HepG2 (cell line): Measurements from ENCODE around the gene IFT88. TPM values are rescaled to one million over a fixed set of nuclear protein-coding genes. Genes with fewer than 3 reads are reported as not detected.

Experiments used
- ATAC-seq: fragments of 200-7000 bp; cut with Tn5 transposase; 3 replicates; pipeline ENCODE4 v1.9.1; 2020; ENCODE audit warnings: mild to moderate bottlenecking, moderate library complexity
- BruUV-seq: library from RNA; stranded (reverse); fragments of 400-500 nt; replicated peaks from 2 replicates; lab custom pipeline; 2021; lab: Mats Ljungman, UMichigan
- CTCF ChIA-PET: fragments of 300-600 bp; formaldehyde crosslinking; extraction: SDS; loops from one replicate; lab custom pipeline; 2021; ENCODE audit warnings: low total read pairs, inconsistent platforms, low intra/inter-chr PET ratio; lab: Yijun Ruan, JAX
- POLR2A ChIA-PET: fragments of 350-600 bp; sonication (Branson Sonifier 250); formaldehyde crosslinking; loops from one replicate; lab custom pipeline; 2020; ENCODE audit warnings: antibody characterized with exemption, inconsistent platforms; lab: Yijun Ruan, JAX
- DNase-seq: peaks from one replicate; pipeline ENCODE4 v3.0.0-alpha.2; 2015; ENCODE audit warnings: low spot score
- FAIRE-seq: peaks from 3 replicates; lab custom pipeline; 2011; peaks lifted over from hg19 to GRCh38; lab: Jason Lieb, UNC
- H2AFZ ChIP-seq: one replicate; pipeline ENCODE4 v1.6.1; 2011; ENCODE audit warnings: low read length, inconsistent platforms
- H3K27ac ChIP-seq: fragments of 300-600 bp; 3 replicates; pipeline ENCODE4 v1.8.0; 2011; ENCODE audit warnings: mixed run types, mild to moderate bottlenecking, mixed read lengths, low read length, inconsistent platforms; ENCODE audit not compliant: insufficient read depth; ENCODE audit errors: extremely low read length
- H3K27me3 ChIP-seq, 2 experiments: fragments of 200-600 bp in 1 of 2; 2 replicates in 1 of 2; 3 replicates in 1 of 2; pipeline versions ENCODE4 v1.6.0 to v1.8.0; 2011; ENCODE audit warnings: low read length in 2 of 2, mild to moderate bottlenecking in 2 of 2, moderate library complexity in 2 of 2, inconsistent platforms in 1 of 2; ENCODE audit not compliant: insufficient read depth in 2 of 2, control insufficient read depth in 1 of 2
- H3K36me3 ChIP-seq, 2 experiments: fragments of 200-600 bp in 1 of 2; replicated peaks in 1 of 2; 2 replicates in 1 of 2; 3 replicates in 1 of 2; pipeline versions ENCODE4 v1.5.1 to v1.8.0; 2011; ENCODE audit warnings: low read length in 2 of 2, inconsistent platforms in 1 of 2; ENCODE audit not compliant: insufficient read depth in 2 of 2, control insufficient read depth in 1 of 2
- H3K4me1 ChIP-seq: 2 replicates; pipeline ENCODE4 v1.5.1; 2012; ENCODE audit warnings: low read length, inconsistent platforms; ENCODE audit not compliant: insufficient read depth
- H3K4me2 ChIP-seq: 2 replicates; pipeline ENCODE4 v1.6.0; 2011; ENCODE audit warnings: low read depth, low read length, inconsistent platforms
- H3K4me3 ChIP-seq, 3 experiments: fragments of 200-600 bp in 1 of 3; sonication (generic), shearing (Covaris generic) in 1 of 3; replicated peaks in 1 of 3; 2 replicates each; pipeline ENCODE4 v1.5.1; 2011 to 2016; ENCODE audit warnings: low read length in 3 of 3, inconsistent platforms in 2 of 3, low read depth in 2 of 3, mild to moderate bottlenecking in 2 of 3, control low read depth in 1 of 3, mixed read lengths in 1 of 3; ENCODE audit not compliant: insufficient read depth in 1 of 3
- H3K79me2 ChIP-seq: one replicate; pipeline ENCODE4 v1.6.1; 2011; ENCODE audit warnings: low read length, inconsistent platforms; ENCODE audit not compliant: insufficient read depth
- H3K9ac ChIP-seq: 2 replicates; pipeline ENCODE4 v1.6.0; 2011; ENCODE audit warnings: mild to moderate bottlenecking, low read depth, low read length, inconsistent platforms; ENCODE audit not compliant: insufficient read depth
- H3K9me3 ChIP-seq: 2 replicates; pipeline ENCODE4 v1.5.1; 2012; ENCODE audit warnings: mild to moderate bottlenecking, low read length
- H4K20me1 ChIP-seq: 2 replicates; pipeline ENCODE4 v1.6.0; 2011; ENCODE audit warnings: inconsistent platforms, mild to moderate bottlenecking, low read length, moderate library complexity; ENCODE audit not compliant: insufficient read depth
- ARID2 ChIP-seq: sonication (generic); formaldehyde crosslinking; IDR thresholded peaks from 2 replicates; pipeline ENCODE4 v1.8.1; 2022; ENCODE audit warnings: mild to moderate bottlenecking, missing genetic modification reagents, borderline replicate concordance
- ARNTL ChIP-seq: sonication (generic); formaldehyde crosslinking; IDR thresholded peaks from 2 replicates; pipeline ENCODE4 v1.4.0; 2020; ENCODE audit warnings: mild to moderate bottlenecking, missing genetic modification reagents
- ATF7 ChIP-seq, 2 experiments: fragments of 450-650 bp in 1 of 2; sonication (generic) in 1 of 2; formaldehyde crosslinking in 1 of 2; IDR thresholded peaks; 2 replicates each; pipeline versions ENCODE4 v1.4.0 to v1.6.1; 2016 to 2020; ENCODE audit warnings: antibody characterized with exemption in 1 of 2, mild to moderate bottlenecking in 1 of 2, missing genetic modification reagents in 1 of 2
- CTCF ChIP-seq: sonication (generic); formaldehyde crosslinking; IDR thresholded peaks from 2 replicates; pipeline ENCODE4 v1.5.0; 2020; ENCODE audit warnings: mild to moderate bottlenecking, missing genetic modification reagents, moderate library complexity
- ELK4 ChIP-seq: sonication (generic); formaldehyde crosslinking; IDR thresholded peaks from 2 replicates; pipeline ENCODE4 v1.9.0; 2021; ENCODE audit warnings: missing genetic modification reagents, borderline replicate concordance
- IRF1 ChIP-seq: sonication (generic); formaldehyde crosslinking; IDR thresholded peaks from 2 replicates; pipeline ENCODE4 v1.4.0; 2020; ENCODE audit warnings: low read depth, mild to moderate bottlenecking, missing genetic modification reagents
- KMT2A ChIP-seq: sonication (generic); formaldehyde crosslinking; IDR thresholded peaks from 2 replicates; pipeline ENCODE4 v1.4.0; 2020; ENCODE audit warnings: missing genetic modification reagents
- MAFG ChIP-seq: sonication (generic); formaldehyde crosslinking; IDR thresholded peaks from 2 replicates; pipeline ENCODE4 v1.5.1; 2020; ENCODE audit warnings: mild to moderate bottlenecking, missing genetic modification reagents
- WIZ ChIP-seq: sonication (generic); formaldehyde crosslinking; IDR thresholded peaks from 2 replicates; pipeline ENCODE4 v1.5.1; 2020; ENCODE audit warnings: mild to moderate bottlenecking, missing genetic modification reagents
- ZNF235 ChIP-seq: sonication (generic); formaldehyde crosslinking; IDR thresholded peaks from 2 replicates; pipeline ENCODE4 v1.8.1; 2023; ENCODE audit warnings: mild to moderate bottlenecking, missing genetic modification reagents, borderline replicate concordance
- ZNF34 ChIP-seq: sonication (generic); formaldehyde crosslinking; IDR thresholded peaks from 2 replicates; pipeline ENCODE4 v1.4.0; 2020; ENCODE audit warnings: mild to moderate bottlenecking, missing genetic modification reagents, borderline replicate concordance
- ZNF570 ChIP-seq: sonication (generic); formaldehyde crosslinking; IDR thresholded peaks from 2 replicates; pipeline ENCODE4 v1.4.0; 2020; ENCODE audit warnings: mild to moderate bottlenecking, missing genetic modification reagents, borderline replicate concordance
- ZNF766 ChIP-seq: sonication (generic); formaldehyde crosslinking; IDR thresholded peaks from 2 replicates; pipeline ENCODE4 v1.5.0; 2020; ENCODE audit warnings: missing genetic modification reagents, borderline replicate concordance
- WGBS: methylation state at CpG from one replicate; pipeline ENCODE4 v1.1.6; 2017; ENCODE audit warnings: low lambda C conversion rate; 5-methylcytosine and 5-hydroxymethylcytosine counted together
- in situ Hi-C: cut with HindIII; loops from 2 replicates; pipeline ENCODE4 v1.10.0; 2017; ENCODE audit warnings: low pct_unique_long_range_greater_than_20kb; ENCODE audit not compliant: extremely low pct_ligation_motif_present
- intact Hi-C: fragments of 100-400 bp; cut with micrococcal nuclease; formaldehyde crosslinking; loops from one replicate; pipeline ENCODE4 v1.10.0; 2022; ENCODE audit not compliant: unreplicated experiment
- polyA plus RNA-seq, 8 experiments: library from polyadenylated mRNA; depleted of rRNA in 3 of 8; stranded (reverse) in 7 of 8; unstranded in 1 of 8; fragments of >200 nt; fragmentation: Illumina TruSeq in 4 of 8; extraction: Trizol in 4 of 8; gene quantifications; 2 replicates each; pipeline versions ENCODE4 v1.2.1 to v1.2.3, GENCODE V29; 2011 to 2016; ENCODE audit warnings: low read depth in 4 of 8, missing spikeins in 1 of 8, mixed read lengths in 1 of 8; ENCODE audit not compliant: insufficient read depth in 1 of 8
- total RNA-seq, 5 experiments: library from RNA; depleted of rRNA; stranded (reverse); fragments of >200 nt; fragmentation: Illumina TruSeq; extraction: Trizol; gene quantifications; 2 replicates each; pipeline ENCODE4 v1.2.3, GENCODE V29; 2016; ENCODE audit warnings: low read depth in 1 of 5

The IFT88 gene
- total and polyA plus RNA-seq, 2 of the 13 experiments (the other 11 are each of a cell fraction or from before 2014, with no cell fraction given) = 8.4 to 19.9 TPM

- DNase-seq (no peak), FAIRE-seq (no peak), ATAC-seq (no peak)
- no peak overlapping the region for H2AFZ ChIP-seq
- H3K36me3 ChIP-seq = no peaks in the 10 kb centered on the region
- no peaks in the 10 kb centered on the region for H4K20me1 ChIP-seq
- WGBS = 96% methylated on average over 1 of the region's 1 CpG
- no peaks in the 10 kb centered on the region for H3K9me3 ChIP-seq
- no peak overlapping the region for H3K9ac ChIP-seq
- no peak overlapping the region for H3K4me3 ChIP-seq
- TF ChIP-seq ATF7 (IDR thresholded peaks at IDR 0.05) (peak; percentile 53; the same call in 1 of the 2 replicates), ATF7 (CRISPR knock-in tag; IDR thresholded peaks at IDR 0.05) (no peak), KMT2A (CRISPR knock-in tag) (no peak)
- no peak overlapping the region for H3K4me2 ChIP-seq
- no peak overlapping the region for H3K27ac ChIP-seq
- no peaks in the 10 kb centered on the region for H3K79me2 ChIP-seq
- ChIA-PET CTCF (no interaction called here), POLR2A (no interaction called here)
- BruUV-seq = no TSS peak
- in situ Hi-C loops = no loop called here
- intact Hi-C loops = no loop called here
- H3K4me1 ChIP-seq = no peaks in the 10 kb centered on the region
- H3K27me3 ChIP-seq = no peaks in the 10 kb centered on the region
Observed at GRCh38 chr13:20686167-20686566, 119.2 kb downstream of the IFT88 start.

- POLR2A ChIA-PET = no interaction called here
- intact Hi-C loops (no loop called here), in situ Hi-C loops (no loop called here)
- DNase-seq (no peak), FAIRE-seq (no peak), ATAC-seq (no peak)
- no peak overlapping the region for H3K4me2 ChIP-seq
- BruUV-seq = no TSS peak
- no peak overlapping the region for H2AFZ ChIP-seq
- H3K27ac ChIP-seq = no peak overlapping the region
- CTCF ChIA-PET = no interaction called here
- no peaks in the 10 kb centered on the region for H3K79me2 ChIP-seq
- no peaks in the 10 kb centered on the region for H3K9me3 ChIP-seq
- WGBS = 91% methylated on average over 4 of the region's 4 CpGs
- H3K9ac ChIP-seq = no peak overlapping the region
- no peaks in the 10 kb centered on the region for H3K27me3 ChIP-seq
- H3K36me3 ChIP-seq = no peaks in the 10 kb centered on the region
- H4K20me1 ChIP-seq = no peaks in the 10 kb centered on the region
- H3K4me3 ChIP-seq = no peak overlapping the region
- H3K4me1 ChIP-seq = no peaks in the 10 kb centered on the region
- TF ChIP-seq ZNF235 (CRISPR knock-in tag) (no peak), ZNF34 (no peak), ELK4 (CRISPR knock-in tag) (no peak), ZNF766 (no peak), MAFG (CRISPR knock-in tag) (no peak), ARID2 (CRISPR knock-in tag) (no peak), WIZ (no peak), ARNTL (CRISPR knock-in tag) (no peak), ZNF570 (no peak), CTCF (no peak), IRF1 (CRISPR knock-in tag) (no peak)
Observed at GRCh38 chr13:20686863-20687579, 120.1 kb downstream of the IFT88 start.
